ENCODE data around the gene ATXN3L.

- TF ChIP-seq CTCF (IDR thresholded peaks at IDR 0.05), result no peak
- no peak for TF ChIP-seq POLR2AphosphoS5 (IDR thresholded peaks at IDR 0.05)
- no peak for TF ChIP-seq POLR2A (IDR thresholded peaks at IDR 0.05)
- TF ChIP-seq EP300 (IDR thresholded peaks at IDR 0.05), result no peak
These were observed 20.4 kb upstream of the ATXN3L start for GRCh38 chrX:13340182-13340791.

Data from sigmoid colon (tissue), 4 donors.